Ovary (tissue), 9 donors: ENCODE data around the gene MAP1A. TPM values are rescaled to one million over a fixed set of nuclear protein-coding genes. Genes with fewer than 3 reads are reported as not detected.

ENCODE experiments used
- DNase-seq, 5 donors: peaks; one replicate each; pipeline ENCODE4 v3.0.0-alpha.2; 2019 to 2020
- H3K27ac ChIP-seq, 2 donors: fragments of 200-600 bp; one replicate each; pipeline versions ENCODE4 v1.5.1 to v1.8.0; 2019 to 2022
- H3K27me3 ChIP-seq: fragments of 200-600 bp; one replicate; pipeline ENCODE4 v1.8.0; 2022
- H3K36me3 ChIP-seq: fragments of 200-600 bp; sonication (generic); one replicate; pipeline ENCODE4 v1.5.1; 2019
- H3K4me1 ChIP-seq: one replicate; pipeline ENCODE4 v1.8.1; 2013; ENCODE audit warnings: mild to moderate bottlenecking, moderate library complexity; ENCODE audit not compliant: insufficient read depth
- H3K4me3 ChIP-seq: fragments of 200-600 bp; sonication (generic); one replicate; pipeline ENCODE4 v1.5.1; 2017
- H3K9me3 ChIP-seq, 2 donors: fragments of 200-600 bp in 1 of 2; sonication (generic) in 1 of 2; one replicate each; pipeline versions ENCODE4 v1.5.1 to v1.8.1; 2013 to 2019; ENCODE audit warnings: mild to moderate bottlenecking in 1 of 2, moderate library complexity in 1 of 2
- EP300 ChIP-seq: sonication (generic); formaldehyde crosslinking; IDR thresholded peaks from one replicate; pipeline ENCODE4 v1.6.1; 2017; ENCODE audit warnings: antibody characterized with exemption
- POLR2A ChIP-seq: fragments of 450-650 bp; IDR thresholded peaks from one replicate; pipeline ENCODE4 v1.6.1; 2017; ENCODE audit warnings: antibody characterized with exemption, mild to moderate bottlenecking, moderate library complexity
- WGBS, 3 donors: extraction: QIAGEN DNeasy Blood & Tissue Kit in 1 of 3; methylation state at CpG; one replicate each; pipeline versions ENCODE4 v1.1.5 to v1.1.7; 2013 to 2017; 5-methylcytosine and 5-hydroxymethylcytosine counted together
- intact Hi-C, 4 donors: fragments of 100-400 bp; cut with DNase I; formaldehyde crosslinking; loops; one replicate each; pipeline versions ENCODE4 v1.11.0 to v1.15.1; 2022 to 2023
- polyA plus RNA-seq, 2 donors: library from polyadenylated mRNA; stranded (reverse); fragments of 200-250 nt in 1 of 2; fragments of 350-450 nt in 1 of 2; fragmentation: Illumina TruSeq in 1 of 2; extraction: RNeasy Lipid Tissue Mini Kit (QIAGEN cat#74804) in 1 of 2; gene quantifications; one replicate each; pipeline ENCODE4 v1.2.3, GENCODE V29; 2013 to 2014
- total RNA-seq, 7 donors: library from RNA; depleted of rRNA in 2 of 7; stranded (reverse); fragments of >200 nt in 2 of 7; fragmentation: NEBNext Ultra II Directional in 3 of 7; extraction: Animal tissue kit (Norgen Biotek cat#: 25700) in 3 of 7; gene quantifications; one replicate each; pipeline versions ENCODE4 v1.1.0 to v1.2.4, GENCODE V29; 2016 to 2023
- TF ChIP-seq, protein P1 (sequence below), 3 donors: fragments of 450-650 bp in 2 of 3; fragments of 200-600 bp in 1 of 3; IDR thresholded peaks; one replicate each; pipeline versions ENCODE4 v1.5.1 to v1.8.0; 2016 to 2022; ENCODE audit warnings: antibody characterized with exemption in 3 of 3, mild to moderate bottlenecking in 1 of 3
- donor health status: DM: no; HTN: no; CAD: no; lungs with moderate emphysema.
- donor health status: DM: no; HTN: no; CAD: no.
- donor health status: Bipolar disorder and iron deficiency.
- donor health status: DM: yes; HTN: yes; CAD: no.
- donor health status: DM: no; HTN: no; CAD: no.
- donor health status: DM: yes; HTN: yes; CAD: no.

The MAP1A gene
- total and polyA plus RNA-seq, 9 donors = 4.0 to 35.1 (median 20.1) TPM

DNA sequence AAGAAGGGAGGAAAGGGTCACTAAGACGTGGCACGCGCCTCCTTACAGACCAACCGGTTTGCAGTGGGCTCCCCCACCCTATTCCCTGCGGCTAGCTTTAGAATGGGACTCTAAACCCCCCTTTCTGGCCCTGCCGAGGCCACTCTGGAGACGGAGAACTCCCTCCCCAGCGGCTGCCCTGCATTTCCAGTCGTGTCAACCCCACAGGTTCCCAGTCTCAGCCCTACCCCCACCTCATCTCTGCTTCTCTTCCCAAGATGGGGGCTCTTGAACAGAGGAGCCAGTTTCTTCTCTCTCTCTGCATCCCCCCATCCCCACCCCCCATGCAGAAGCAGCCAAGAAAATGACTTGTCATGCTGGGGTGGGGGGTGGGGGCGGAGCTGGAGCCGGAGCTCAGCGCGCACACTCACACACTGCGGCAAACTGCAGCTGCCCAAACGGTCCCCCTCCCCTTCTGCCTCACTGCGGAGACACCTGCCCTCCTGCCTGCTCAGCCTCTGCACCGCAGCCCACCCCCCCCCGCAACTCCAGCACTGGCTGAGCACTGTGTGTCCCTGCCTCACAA, 871 bp downstream of the MAP1A start:
- no peaks in the 10 kb centered on the region for H3K9me3 ChIP-seq
- H3K27me3 ChIP-seq = no peaks in the 10 kb centered on the region
- WGBS, 3 donors = 1 to 2% (median 2%) methylated on average over 18 of the region's 18 CpGs
- DNase-seq = peak; percentile 44 to 55 (median 47)
- H3K4me1 ChIP-seq = peaks cover 10% of the 10 kb centered on the region
- H3K4me3 ChIP-seq = peak overlapping the region; percentile 46
- peak overlapping the region; percentile 65 to 68 for H3K27ac ChIP-seq
- intact Hi-C loops = no loop called here
- H3K36me3 ChIP-seq = no peaks in the 10 kb centered on the region
- TF ChIP-seq, protein P1, sequence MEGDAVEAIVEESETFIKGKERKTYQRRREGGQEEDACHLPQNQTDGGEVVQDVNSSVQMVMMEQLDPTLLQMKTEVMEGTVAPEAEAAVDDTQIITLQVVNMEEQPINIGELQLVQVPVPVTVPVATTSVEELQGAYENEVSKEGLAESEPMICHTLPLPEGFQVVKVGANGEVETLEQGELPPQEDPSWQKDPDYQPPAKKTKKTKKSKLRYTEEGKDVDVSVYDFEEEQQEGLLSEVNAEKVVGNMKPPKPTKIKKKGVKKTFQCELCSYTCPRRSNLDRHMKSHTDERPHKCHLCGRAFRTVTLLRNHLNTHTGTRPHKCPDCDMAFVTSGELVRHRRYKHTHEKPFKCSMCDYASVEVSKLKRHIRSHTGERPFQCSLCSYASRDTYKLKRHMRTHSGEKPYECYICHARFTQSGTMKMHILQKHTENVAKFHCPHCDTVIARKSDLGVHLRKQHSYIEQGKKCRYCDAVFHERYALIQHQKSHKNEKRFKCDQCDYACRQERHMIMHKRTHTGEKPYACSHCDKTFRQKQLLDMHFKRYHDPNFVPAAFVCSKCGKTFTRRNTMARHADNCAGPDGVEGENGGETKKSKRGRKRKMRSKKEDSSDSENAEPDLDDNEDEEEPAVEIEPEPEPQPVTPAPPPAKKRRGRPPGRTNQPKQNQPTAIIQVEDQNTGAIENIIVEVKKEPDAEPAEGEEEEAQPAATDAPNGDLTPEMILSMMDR (IDR thresholded peaks at IDR 0.05) = no peak
- TF ChIP-seq POLR2A (no peak), EP300 (no peak)

DNA sequence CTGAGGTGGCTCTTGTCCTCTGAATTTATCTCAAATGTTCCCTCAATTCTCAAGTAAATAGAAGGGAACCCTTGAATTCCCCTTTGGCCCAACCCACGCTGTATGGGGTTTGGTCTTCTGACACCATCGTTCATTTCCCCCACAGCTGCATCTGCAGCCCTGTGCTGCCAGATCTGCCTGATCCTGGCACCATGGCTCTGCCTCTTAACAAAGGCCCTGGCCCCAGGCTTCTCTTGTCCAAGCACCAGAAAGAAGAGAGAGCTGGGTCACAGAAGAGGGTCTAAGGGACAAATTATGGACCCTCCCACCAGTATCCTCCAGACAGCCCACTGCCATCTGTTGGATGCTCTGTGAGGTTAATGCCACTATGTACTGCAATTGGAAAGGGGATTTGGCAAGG, 1.8 kb downstream of the MAP1A start:
- Histone ChIP-seq H3K27ac (peak overlapping the region in 1 of 2 donors; percentile 68), H3K36me3 (no peaks in the 10 kb centered on the region), H3K27me3 (no peaks in the 10 kb centered on the region), H3K4me3 (no peak overlapping the region), H3K4me1 (peaks cover 10% of the 10 kb centered on the region), H3K9me3 (peaks cover 0 to 5% of the 10 kb centered on the region in 2 donors)
- DNase-seq = no peak
- WGBS, 3 donors = 80 to 90% (median 87%) methylated on average over 2 of the region's 2 CpGs
- TF ChIP-seq POLR2A (no peak), EP300 (no peak)
- TF ChIP-seq, protein P1 (IDR thresholded peaks at IDR 0.05) = no peak
- intact Hi-C loops = no loop called here

DNA sequence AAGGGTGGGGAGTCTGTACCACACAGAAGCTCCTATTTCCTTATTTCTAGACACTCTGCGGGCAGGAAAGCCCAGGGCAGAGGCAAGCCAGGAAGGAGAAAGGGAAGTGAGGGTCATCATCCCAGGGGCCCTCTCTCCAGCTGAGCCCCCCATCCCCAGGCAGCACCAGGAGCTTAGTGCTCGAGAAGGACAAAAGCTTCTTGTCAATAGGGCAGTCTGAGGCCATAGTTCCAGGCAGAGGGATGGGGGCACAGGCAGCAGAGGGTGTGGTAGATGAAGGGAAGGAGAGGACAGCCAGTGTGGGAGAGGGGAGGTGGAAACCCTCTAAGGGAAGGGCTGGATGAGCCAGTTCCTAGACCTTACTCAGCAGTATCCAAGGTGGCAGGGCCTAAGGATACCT, 2.7 kb downstream of the MAP1A start:
- intact Hi-C loops = no loop called here
- no peak overlapping the region for H3K4me3 ChIP-seq
- no peak for DNase-seq
- H3K36me3 ChIP-seq = no peaks in the 10 kb centered on the region
- H3K4me1 ChIP-seq = peaks cover 10% of the 10 kb centered on the region
- WGBS, 3 donors = 81 to 97% (median 95%) methylated on average over 2 of the region's 2 CpGs
- no peak overlapping the region for H3K27ac ChIP-seq
- no peaks in the 10 kb centered on the region for H3K27me3 ChIP-seq
- H3K9me3 ChIP-seq = peaks cover 0 to 5% of the 10 kb centered on the region in 2 donors
- TF ChIP-seq EP300 (no peak), POLR2A (no peak)
- TF ChIP-seq, protein P1 (IDR thresholded peaks at IDR 0.05) = no peak

DNA sequence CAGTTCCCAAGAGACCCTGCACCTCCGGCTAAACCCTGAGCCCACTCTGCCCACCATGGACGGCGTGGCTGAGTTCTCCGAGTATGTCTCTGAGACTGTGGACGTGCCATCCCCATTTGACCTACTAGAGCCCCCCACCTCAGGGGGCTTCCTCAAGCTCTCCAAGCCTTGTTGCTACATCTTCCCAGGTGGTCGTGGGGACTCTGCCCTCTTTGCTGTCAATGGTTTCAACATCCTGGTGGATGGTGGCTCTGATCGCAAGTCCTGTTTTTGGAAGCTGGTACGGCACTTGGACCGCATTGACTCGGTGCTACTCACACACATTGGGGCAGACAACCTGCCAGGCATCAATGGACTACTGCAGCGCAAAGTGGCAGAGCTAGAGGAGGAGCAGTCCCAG, 4.0 kb downstream of the MAP1A start:
- H3K36me3 ChIP-seq = no peaks in the 10 kb centered on the region
- no peak overlapping the region for H3K4me3 ChIP-seq
- peaks cover 0 to 5% of the 10 kb centered on the region in 2 donors for H3K9me3 ChIP-seq
- no peak for DNase-seq
- H3K4me1 ChIP-seq = peaks cover 5% of the 10 kb centered on the region
- 96 to 99% (median 99%) methylated on average over 11 of the region's 11 CpGs for WGBS, 3 donors
- H3K27ac ChIP-seq = no peak overlapping the region
- no peaks in the 10 kb centered on the region for H3K27me3 ChIP-seq
- intact Hi-C loops = no loop called here
- TF ChIP-seq, protein P1 (IDR thresholded peaks at IDR 0.05) = no peak
- TF ChIP-seq POLR2A (no peak), EP300 (no peak)
